CD4-positive, CD25-positive, alpha-beta regulatory T cell (primary cell): ENCODE results near the gene PPFIA1. TPM values are rescaled to one million over a fixed set of nuclear protein-coding genes. Genes with fewer than 3 reads are reported as not detected.

Experiments used
- ATAC-seq, 2 donors: fragments of 150-1000 bp; cut with Tn5 transposase; one replicate each; pipeline ENCODE4 v1.10.0; 2021; ENCODE audit warnings: low read depth in 2 of 2, moderate number of reproducible peaks in 2 of 2, moderate library complexity in 1 of 2
- DNase-seq, 3 donors: peaks; one replicate each; pipeline versions ENCODE4 v3.0.0 to v3.0.0-alpha.2; 2012 to 2022; ENCODE audit warnings: mixed read lengths in 1 of 3
- H3K27ac ChIP-seq: one replicate; pipeline ENCODE4 v1.7.0; 2013; ENCODE audit warnings: mild to moderate bottlenecking, low read length; ENCODE audit not compliant: insufficient read depth, poor library complexity, severe bottlenecking
- H3K27me3 ChIP-seq: one replicate; pipeline ENCODE4 v1.7.0; 2013; ENCODE audit warnings: low read length; ENCODE audit not compliant: control insufficient read depth, insufficient read depth
- H3K36me3 ChIP-seq: one replicate; pipeline ENCODE4 v1.7.0; 2013; ENCODE audit warnings: mild to moderate bottlenecking, low read length, moderate library complexity; ENCODE audit not compliant: control insufficient read depth, insufficient read depth
- H3K4me1 ChIP-seq: 2 replicates; pipeline ENCODE4 v1.7.0; 2013; ENCODE audit warnings: mild to moderate bottlenecking, low read length; ENCODE audit not compliant: insufficient read depth, control insufficient read depth, poor library complexity, severe bottlenecking
- H3K4me3 ChIP-seq: one replicate; pipeline ENCODE4 v1.7.0; 2013; ENCODE audit warnings: low read depth, mild to moderate bottlenecking, low read length, moderate library complexity
- H3K9me3 ChIP-seq, 2 experiments: 1 replicate in 1 of 2; 2 replicates in 1 of 2; pipeline ENCODE4 v1.7.0; 2013; ENCODE audit warnings: low read length in 2 of 2, mild to moderate bottlenecking in 1 of 2, moderate library complexity in 1 of 2; ENCODE audit not compliant: control insufficient read depth in 2 of 2
- H3K27ac Mint-ChIP-seq, 3 donors: one replicate each; pipeline ENCODE4 v1.8.0; 2020 to 2022; ENCODE audit warnings: mild to moderate bottlenecking in 3 of 3, mixed read lengths in 3 of 3, moderate library complexity in 2 of 3
- H3K27me3 Mint-ChIP-seq: one replicate; pipeline ENCODE4 v1.8.0; 2022; ENCODE audit warnings: mild to moderate bottlenecking, mixed read lengths
- H3K36me3 Mint-ChIP-seq: one replicate; pipeline ENCODE4 v1.8.0; 2020; ENCODE audit warnings: mixed read lengths
- H3K4me1 Mint-ChIP-seq, 4 donors: one replicate each; pipeline ENCODE4 v1.8.0; 2020 to 2022; ENCODE audit warnings: mixed read lengths in 4 of 4, mild to moderate bottlenecking in 1 of 4
- H3K4me3 Mint-ChIP-seq, 4 donors: one replicate each; pipeline ENCODE4 v1.8.0; 2020 to 2022; ENCODE audit warnings: mild to moderate bottlenecking in 4 of 4, mixed read lengths in 4 of 4, moderate library complexity in 3 of 4
- H3K9me3 Mint-ChIP-seq, 7 donors: one replicate each; pipeline ENCODE4 v1.8.0; 2020 to 2022; ENCODE audit warnings: mixed read lengths in 7 of 7, mild to moderate bottlenecking in 3 of 7, moderate library complexity in 2 of 7
- polyA plus RNA-seq, 4 donors: library from polyadenylated mRNA; unstranded; fragments of 300-500 nt; fragmentation: Illumina TruSeq; gene quantifications; one replicate each; pipeline ENCODE4 v1.2.3, GENCODE V29; 2021
- total RNA-seq: library from RNA; stranded (reverse); gene quantifications from one replicate; pipeline ENCODE4 v1.2.3, GENCODE V29; 2022

The PPFIA1 gene
- total and polyA plus RNA-seq, 5 donors from 2014 or later: 7.9 to 62.6 (median 11.3) TPM

GRCh38 chr11:70415191-70415590, 144.7 kb downstream of the PPFIA1 start:
- Histone ChIP-seq H3K27ac (no peak overlapping the region), H3K4me1 (no peaks in the 10 kb centered on the region), H3K9me3 (no peaks in the 10 kb centered on the region), H3K27me3 (no peaks in the 10 kb centered on the region), H3K36me3 (no peaks in the 10 kb centered on the region), H3K4me3 (no peak overlapping the region)
- ATAC-seq (no peak), DNase-seq (no peak)
- no peaks in the 10 kb centered on the region for H3K9me3 Mint-ChIP-seq
- no peaks in the 10 kb centered on the region for H3K4me1 Mint-ChIP-seq
- H3K27me3 Mint-ChIP-seq: no peaks in the 10 kb centered on the region
- H3K4me3 Mint-ChIP-seq: no peak overlapping the region
- H3K27ac Mint-ChIP-seq: no peak overlapping the region
- H3K36me3 Mint-ChIP-seq: no peaks in the 10 kb centered on the region

DNA sequence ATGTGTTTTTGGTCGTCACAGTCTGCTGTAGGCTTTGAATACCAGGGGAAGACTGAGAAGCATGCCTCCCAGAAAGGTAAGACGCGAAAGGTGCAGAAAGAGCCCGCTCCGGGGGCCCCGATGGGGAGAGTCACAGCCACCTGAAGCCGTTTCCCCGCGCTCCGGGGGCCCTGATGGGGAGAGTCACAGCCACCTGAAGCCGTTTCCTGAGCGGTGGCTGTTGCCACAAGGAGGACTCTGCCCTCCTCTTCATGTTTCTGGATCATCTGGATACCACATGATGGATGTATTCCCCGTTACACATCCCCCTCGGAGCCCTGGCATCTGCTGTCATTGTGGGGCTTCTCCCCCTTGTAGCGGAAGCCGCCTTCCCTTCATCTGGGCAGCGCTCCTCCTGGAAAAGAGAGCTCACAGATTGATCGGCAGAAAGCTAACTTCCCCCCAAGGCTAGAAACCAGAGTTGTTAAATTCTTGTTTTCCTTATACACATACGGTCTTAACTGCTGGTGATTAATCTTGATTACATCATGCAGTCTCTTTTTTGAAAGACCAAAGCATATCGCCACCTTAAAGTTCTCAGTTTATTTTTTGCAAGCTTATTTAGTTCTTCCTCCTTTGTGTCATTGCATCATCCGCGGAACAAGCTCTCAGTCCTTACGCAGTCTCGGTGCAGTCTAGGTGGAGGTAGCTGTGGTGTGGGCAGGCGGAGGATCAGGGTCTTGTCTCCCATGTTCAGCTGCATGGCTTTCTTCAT, 145.3 kb downstream of the PPFIA1 start:
- Mint-ChIP-seq H3K4me3 (no peak overlapping the region), H3K9me3 (no peaks in the 10 kb centered on the region), H3K27ac (no peak overlapping the region), H3K4me1 (no peaks in the 10 kb centered on the region), H3K36me3 (no peaks in the 10 kb centered on the region), H3K27me3 (no peaks in the 10 kb centered on the region)
- DNase-seq (no peak), ATAC-seq (no peak)
- Histone ChIP-seq H3K27me3 (no peaks in the 10 kb centered on the region), H3K4me1 (no peaks in the 10 kb centered on the region), H3K4me3 (no peak overlapping the region), H3K36me3 (no peaks in the 10 kb centered on the region), H3K27ac (no peak overlapping the region), H3K9me3 (no peaks in the 10 kb centered on the region)

GRCh38 chr11:70416881-70417280, 146.4 kb downstream of the PPFIA1 start:
- H3K9me3 Mint-ChIP-seq: no peaks in the 10 kb centered on the region
- ATAC-seq: no peak
- Histone ChIP-seq H3K4me3 (no peak overlapping the region), H3K27ac (no peak overlapping the region), H3K4me1 (no peaks in the 10 kb centered on the region), H3K27me3 (no peaks in the 10 kb centered on the region), H3K9me3 (no peaks in the 10 kb centered on the region), H3K36me3 (no peaks in the 10 kb centered on the region)
- H3K4me1 Mint-ChIP-seq: peaks cover 0 to 4% (median 0%) of the 10 kb centered on the region in 4 donors
- H3K27me3 Mint-ChIP-seq: no peaks in the 10 kb centered on the region
- no peaks in the 10 kb centered on the region for H3K36me3 Mint-ChIP-seq
- no peak overlapping the region for H3K27ac Mint-ChIP-seq
- DNase-seq: no peak
- H3K4me3 Mint-ChIP-seq: no peak overlapping the region

DNA sequence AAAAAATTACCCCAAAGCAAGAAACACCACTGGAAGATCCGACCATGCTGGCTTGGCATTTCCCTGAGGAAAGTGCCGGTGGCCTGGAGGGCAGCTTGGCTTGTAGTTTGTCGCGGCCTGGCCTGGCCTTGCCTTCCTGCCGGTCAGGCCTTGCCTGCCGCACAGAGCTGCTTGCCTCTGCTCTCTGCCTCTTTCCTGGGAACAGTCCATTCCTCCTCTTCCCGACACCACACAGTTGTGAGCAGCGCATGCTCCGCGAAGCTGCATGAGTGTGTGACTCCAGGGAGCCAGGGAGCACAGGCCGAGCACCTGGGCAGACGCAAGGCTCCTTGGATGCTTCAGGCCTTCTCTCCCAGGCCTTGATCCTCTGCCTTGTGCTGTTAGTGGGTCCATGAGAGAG, 147.6 kb downstream of the PPFIA1 start:
- DNase-seq: no peak
- no peak overlapping the region for H3K4me3 Mint-ChIP-seq
- H3K27me3 ChIP-seq: no peaks in the 10 kb centered on the region

DNA sequence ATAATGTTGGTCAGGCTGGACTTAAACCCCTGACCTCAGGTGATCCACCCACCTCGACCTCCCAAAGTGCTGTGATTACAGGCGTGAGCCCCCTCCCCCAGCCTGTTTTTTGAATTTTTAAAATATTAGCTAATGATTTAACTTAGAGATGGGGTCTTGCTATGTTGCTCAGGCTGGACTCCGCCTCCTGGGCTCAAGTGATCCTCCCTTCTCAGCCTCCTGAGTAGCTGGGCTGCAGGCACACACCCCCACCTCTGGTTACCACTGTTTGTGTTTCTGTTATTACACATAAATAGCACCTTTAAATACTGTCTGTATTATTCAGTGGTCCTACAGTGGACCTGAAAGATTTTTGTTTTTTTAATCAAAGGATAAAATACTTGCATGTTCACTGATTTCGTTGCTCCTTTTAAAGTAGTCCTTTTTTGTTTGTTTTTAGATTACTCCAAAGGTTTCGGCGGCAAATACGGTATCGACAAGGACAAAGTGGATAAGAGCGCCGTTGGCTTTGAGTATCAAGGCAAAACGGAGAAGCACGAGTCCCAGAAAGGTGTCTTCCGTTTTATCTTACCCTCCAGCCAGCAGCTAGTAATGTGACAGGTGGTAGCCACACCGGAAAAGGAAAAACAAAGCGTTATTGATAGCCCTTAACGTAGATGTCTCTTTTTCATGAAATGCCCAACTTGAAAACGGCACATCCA, 149.0 kb downstream of the PPFIA1 start:
- Mint-ChIP-seq H3K36me3 (no peaks in the 10 kb centered on the region), H3K9me3 (no peaks in the 10 kb centered on the region), H3K4me3 (no peak overlapping the region), H3K4me1 (peaks cover 0 to 6% (median 0%) of the 10 kb centered on the region in 4 donors), H3K27me3 (no peaks in the 10 kb centered on the region), H3K27ac (no peak overlapping the region)
- Histone ChIP-seq H3K4me1 (no peaks in the 10 kb centered on the region), H3K9me3 (no peaks in the 10 kb centered on the region), H3K36me3 (no peaks in the 10 kb centered on the region), H3K27ac (no peak overlapping the region), H3K4me3 (no peak overlapping the region), H3K27me3 (no peaks in the 10 kb centered on the region)
- DNase-seq (no peak), ATAC-seq (no peak)

More for the DNA sequence above, 147.6 kb downstream of the PPFIA1 start:
- Mint-ChIP-seq H3K27me3 (no peaks in the 10 kb centered on the region), H3K9me3 (no peaks in the 10 kb centered on the region), H3K27ac (no peak overlapping the region), H3K36me3 (no peaks in the 10 kb centered on the region), H3K4me1 (peaks cover 0 to 6% (median 0%) of the 10 kb centered on the region in 4 donors)
- H3K27ac ChIP-seq: no peak overlapping the region
- H3K36me3 ChIP-seq: no peaks in the 10 kb centered on the region
- ATAC-seq: no peak
- no peaks in the 10 kb centered on the region for H3K4me1 ChIP-seq
- no peak overlapping the region for H3K4me3 ChIP-seq
- H3K9me3 ChIP-seq: no peaks in the 10 kb centered on the region

- H3K27me3 Mint-ChIP-seq: no peaks in the 10 kb centered on the region
- H3K4me3 Mint-ChIP-seq: no peak overlapping the region
- H3K36me3 Mint-ChIP-seq: no peaks in the 10 kb centered on the region
- no peaks in the 10 kb centered on the region for H3K9me3 ChIP-seq
- H3K27me3 ChIP-seq: no peaks in the 10 kb centered on the region
- H3K27ac Mint-ChIP-seq: no peak overlapping the region
- no peak overlapping the region for H3K27ac ChIP-seq
- no peaks in the 10 kb centered on the region for H3K9me3 Mint-ChIP-seq
- ATAC-seq: no peak
- no peaks in the 10 kb centered on the region for H3K36me3 ChIP-seq
- H3K4me3 ChIP-seq: no peak overlapping the region
- no peaks in the 10 kb centered on the region for H3K4me1 ChIP-seq
- no peak for DNase-seq
- H3K4me1 Mint-ChIP-seq: peaks cover 0 to 6% (median 0%) of the 10 kb centered on the region in 4 donors
Observed at GRCh38 chr11:70420008-70420464, 149.5 kb downstream of the PPFIA1 start.

- no peak overlapping the region for H3K4me3 ChIP-seq
- no peaks in the 10 kb centered on the region for H3K9me3 Mint-ChIP-seq
- no peaks in the 10 kb centered on the region for H3K27me3 ChIP-seq
- H3K4me1 Mint-ChIP-seq: peaks cover 0 to 6% (median 0%) of the 10 kb centered on the region in 4 donors
- no peak for ATAC-seq
- no peaks in the 10 kb centered on the region for H3K4me1 ChIP-seq
- H3K27me3 Mint-ChIP-seq: no peaks in the 10 kb centered on the region
- H3K36me3 ChIP-seq: no peaks in the 10 kb centered on the region
- no peak overlapping the region for H3K4me3 Mint-ChIP-seq
- H3K9me3 ChIP-seq: no peaks in the 10 kb centered on the region
- H3K27ac Mint-ChIP-seq: no peak overlapping the region
- H3K36me3 Mint-ChIP-seq: no peaks in the 10 kb centered on the region
- H3K27ac ChIP-seq: no peak overlapping the region
- DNase-seq: no peak
Observed at GRCh38 chr11:70420496-70420895, 150.0 kb downstream of the PPFIA1 start.
